Breast epithelium (tissue), 3 donors: Measurements from ENCODE around the gene ABCF3.

Source experiments
- CTCF ChIP-seq, 3 donors: fragments of 450-650 bp; IDR thresholded peaks; one replicate each; pipeline ENCODE4 v1.5.1; 2016 to 2017; ENCODE audit warnings: antibody characterized with exemption in 3 of 3, mild to moderate bottlenecking in 3 of 3, moderate library complexity in 3 of 3
- POLR2A ChIP-seq: fragments of 450-650 bp; IDR thresholded peaks from one replicate; pipeline ENCODE4 v1.6.1; 2016; ENCODE audit warnings: antibody characterized with exemption, mild to moderate bottlenecking, moderate library complexity
- POLR2AphosphoS5 ChIP-seq, 3 donors: sonication (generic); formaldehyde crosslinking; IDR thresholded peaks; one replicate each; pipeline ENCODE4 v1.6.1; 2017; ENCODE audit warnings: antibody characterized with exemption in 3 of 3

- TF ChIP-seq CTCF (IDR thresholded peaks at IDR 0.05), result no peak
- no peak for TF ChIP-seq POLR2A
- no peak for TF ChIP-seq POLR2AphosphoS5 (IDR thresholded peaks at IDR 0.05)
Observed at GRCh38 chr3:184157206-184157605, 28.8 kb upstream of the ABCF3 start.
